GM23338 (cell line): ENCODE measurements around the gene MICAL2. TPM values are rescaled to one million over a fixed set of nuclear protein-coding genes. Genes with fewer than 3 reads are reported as not detected.

ENCODE experiments used
- ATAC-seq: fragments of 200-7000 bp; cut with Tn5 transposase; 3 replicates; pipeline ENCODE4 v1.9.1; 2020
- DNase-seq: peaks from one replicate; pipeline ENCODE4 v3.0.0-alpha.2; 2015; ENCODE audit warnings: low spot score
- H2AFZ ChIP-seq: fragments of 200-600 bp; sonication (generic); 2 replicates; pipeline ENCODE4 v1.8.0; 2016; ENCODE audit warnings: antibody characterized with exemption, mild to moderate bottlenecking, moderate library complexity
- H3F3A ChIP-seq: fragments of 200-600 bp; sonication (generic); replicated peaks from 2 replicates; pipeline ENCODE4 v1.8.0; 2017; ENCODE audit warnings: antibody characterized with exemption, mixed run types, low read depth
- H3K27ac ChIP-seq: fragments of 200-600 bp; sonication (generic); 2 replicates; pipeline ENCODE4 v1.6.1; 2016; ENCODE audit warnings: low read depth
- H3K27me3 ChIP-seq: fragments of 200-600 bp; sonication (generic); 2 replicates; pipeline ENCODE4 v1.8.0; 2016; ENCODE audit warnings: mild to moderate bottlenecking, mixed run types, moderate library complexity; ENCODE audit not compliant: insufficient read depth
- H3K36me3 ChIP-seq: fragments of 200-600 bp; sonication (generic); 2 replicates; pipeline ENCODE4 v1.8.0; 2016; ENCODE audit warnings: mild to moderate bottlenecking; ENCODE audit not compliant: insufficient read depth
- H3K4me1 ChIP-seq: fragments of 200-600 bp; sonication (generic); 2 replicates; pipeline ENCODE4 v1.8.0; 2016; ENCODE audit warnings: mild to moderate bottlenecking, moderate library complexity; ENCODE audit not compliant: insufficient read depth
- H3K4me2 ChIP-seq: fragments of 200-600 bp; sonication (generic); 2 replicates; pipeline ENCODE4 v1.7.1; 2017; ENCODE audit warnings: mixed run types
- H3K4me3 ChIP-seq: fragments of 200-600 bp; sonication (generic); 2 replicates; pipeline ENCODE4 v1.6.1; 2016; ENCODE audit warnings: mixed run types
- H3K79me2 ChIP-seq: fragments of 200-600 bp; sonication (generic); replicated peaks from 2 replicates; pipeline ENCODE4 v1.8.0; 2017; ENCODE audit warnings: mild to moderate bottlenecking; ENCODE audit not compliant: insufficient read depth
- H3K9me2 ChIP-seq: fragments of 200-600 bp; sonication (generic); 2 replicates; pipeline ENCODE4 v1.8.0; 2017; ENCODE audit not compliant: insufficient read depth
- H4K20me1 ChIP-seq: fragments of 200-600 bp; sonication (generic); replicated peaks from 2 replicates; pipeline ENCODE4 v1.8.0; 2017; ENCODE audit warnings: mild to moderate bottlenecking; ENCODE audit not compliant: insufficient read depth
- H3K27ac Mint-ChIP-seq: 2 replicates; pipeline ENCODE4 v1.8.0; 2020; ENCODE audit warnings: inconsistent platforms, mild to moderate bottlenecking, moderate library complexity, mixed read lengths
- H3K27me3 Mint-ChIP-seq: 3 replicates; pipeline ENCODE4 v1.8.0; 2022; ENCODE audit warnings: low read depth, mild to moderate bottlenecking, moderate library complexity, mixed read lengths, inconsistent platforms; ENCODE audit not compliant: insufficient read depth, poor library complexity
- H3K36me3 Mint-ChIP-seq: 3 replicates; pipeline ENCODE4 v1.8.0; 2021; ENCODE audit warnings: low read depth, mild to moderate bottlenecking, inconsistent platforms, moderate library complexity, mixed read lengths
- H3K4me1 Mint-ChIP-seq: 3 replicates; pipeline ENCODE4 v1.8.0; 2020; ENCODE audit warnings: mild to moderate bottlenecking, inconsistent platforms, mixed read lengths
- H3K4me3 Mint-ChIP-seq: 3 replicates; pipeline ENCODE4 v1.8.0; 2021; ENCODE audit warnings: moderate library complexity, mild to moderate bottlenecking, inconsistent platforms, mixed read lengths
- H3K9me3 Mint-ChIP-seq: 3 replicates; pipeline ENCODE4 v1.8.0; 2020; ENCODE audit warnings: moderate library complexity, mild to moderate bottlenecking, inconsistent platforms, mixed read lengths
- CREB1 ChIP-seq: fragments of 250-450 bp; sonication (Bioruptor Pico); IDR thresholded peaks from 2 replicates; pipeline ENCODE4 v1.5.0; 2020; ENCODE audit warnings: low read depth, mild to moderate bottlenecking, moderate library complexity
- EZH2 ChIP-seq: fragments of 200-600 bp; sonication (generic); IDR thresholded peaks from one replicate; pipeline ENCODE4 v1.8.0; 2017; ENCODE audit warnings: antibody characterized with exemption, mild to moderate bottlenecking, low read depth; ENCODE audit not compliant: unreplicated experiment
- EZH2phosphoT487 ChIP-seq: fragments of 200-600 bp; sonication (generic); IDR thresholded peaks from one replicate; pipeline ENCODE4 v1.8.1; 2018; ENCODE audit warnings: antibody characterized with exemption; ENCODE audit not compliant: unreplicated experiment
- JUNB ChIP-seq: IDR thresholded peaks from one replicate; pipeline ENCODE4 v1.6.1; 2016; ENCODE audit warnings: antibody characterized with exemption; ENCODE audit not compliant: unreplicated experiment
- NANOG ChIP-seq: IDR thresholded peaks from 2 replicates; pipeline ENCODE4 v1.6.1; 2016; ENCODE audit warnings: antibody characterized with exemption, borderline replicate concordance
- POLR2AphosphoS5 ChIP-seq: IDR thresholded peaks from 2 replicates; pipeline ENCODE4 v1.6.1; 2016; ENCODE audit warnings: antibody characterized with exemption, low read depth
- STAT1 ChIP-seq: IDR thresholded peaks from one replicate; pipeline ENCODE4 v1.6.1; 2016; ENCODE audit warnings: antibody characterized with exemption; ENCODE audit not compliant: unreplicated experiment
- ZNF114 ChIP-seq: fragments of 250-450 bp; sonication (Bioruptor Pico); IDR thresholded peaks from 2 replicates; pipeline ENCODE4 v1.5.0; 2020; ENCODE audit warnings: mild to moderate bottlenecking, moderate library complexity
- ZNF331 ChIP-seq: fragments of 250-450 bp; sonication (Bioruptor Pico); IDR thresholded peaks from 2 replicates; pipeline ENCODE4 v1.5.0; 2020; ENCODE audit warnings: low read depth, mild to moderate bottlenecking, moderate library complexity
- polyA plus RNA-seq: library from polyadenylated mRNA; unstranded; fragments of >200 nt; fragmentation: Nextera tagmentation; extraction: Ambion mirVana; gene quantifications from 2 replicates; pipeline ENCODE4 v1.2.1, GENCODE V29; 2016
- total RNA-seq: library from RNA; depleted of rRNA; stranded (reverse); fragments of >200 nt; shearing (Covaris generic); gene quantifications from 2 replicates; pipeline ENCODE4 v1.2.3, GENCODE V29; 2014
- TF ChIP-seq, protein P1 (sequence below): IDR thresholded peaks from 2 replicates; pipeline ENCODE4 v1.6.1; 2016; ENCODE audit warnings: antibody characterized with exemption
- TF ChIP-seq, protein P2 (sequence below), 2 experiments: fragments of 200-600 bp in 1 of 2; sonication (generic) in 1 of 2; conservative IDR thresholded peaks; 2 replicates each; pipeline versions ENCODE4 v1.5.1 to v1.6.1; 2016 to 2017; ENCODE audit warnings: antibody characterized with exemption in 2 of 2, low read depth in 2 of 2, mild to moderate bottlenecking in 2 of 2, moderate library complexity in 1 of 2
- TF ChIP-seq, protein P3 (sequence below): fragments of 250-450 bp; sonication (Bioruptor Pico); IDR thresholded peaks from 2 replicates; pipeline ENCODE4 v1.5.0; 2020; ENCODE audit warnings: mild to moderate bottlenecking, moderate library complexity

The MICAL2 gene
- total and polyA plus RNA-seq, 2 experiments from 2014 or later, result 0.66 to 1.4 TPM

DNA sequence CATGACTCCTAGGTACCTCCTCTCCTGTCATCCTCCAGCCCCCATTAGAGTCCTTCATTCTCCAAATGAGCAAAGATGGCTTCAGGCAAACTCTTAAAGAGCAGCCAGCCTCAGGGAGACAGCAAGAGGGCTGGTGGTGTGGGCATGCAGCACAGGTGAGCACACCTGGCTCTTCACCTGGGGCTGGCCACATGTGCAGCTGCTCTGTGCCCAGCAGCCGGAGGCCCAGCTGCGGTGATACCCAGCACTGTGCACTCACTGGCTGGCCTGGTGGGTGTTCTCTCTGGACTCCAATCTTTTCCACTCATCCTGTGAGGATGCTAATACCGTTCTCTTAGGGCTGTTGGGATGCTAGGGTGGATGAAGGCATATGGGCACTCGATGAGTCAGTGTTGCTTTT is 160.9 kb downstream of the MICAL2 start (continued):
- TF ChIP-seq, protein P1, sequence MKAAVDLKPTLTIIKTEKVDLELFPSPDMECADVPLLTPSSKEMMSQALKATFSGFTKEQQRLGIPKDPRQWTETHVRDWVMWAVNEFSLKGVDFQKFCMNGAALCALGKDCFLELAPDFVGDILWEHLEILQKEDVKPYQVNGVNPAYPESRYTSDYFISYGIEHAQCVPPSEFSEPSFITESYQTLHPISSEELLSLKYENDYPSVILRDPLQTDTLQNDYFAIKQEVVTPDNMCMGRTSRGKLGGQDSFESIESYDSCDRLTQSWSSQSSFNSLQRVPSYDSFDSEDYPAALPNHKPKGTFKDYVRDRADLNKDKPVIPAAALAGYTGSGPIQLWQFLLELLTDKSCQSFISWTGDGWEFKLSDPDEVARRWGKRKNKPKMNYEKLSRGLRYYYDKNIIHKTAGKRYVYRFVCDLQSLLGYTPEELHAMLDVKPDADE, result no peak
- TF ChIP-seq CREB1 (CRISPR knock-in tag), result no peak
- TF ChIP-seq EZH2phosphoT487, result no peak
- no peak for TF ChIP-seq POLR2AphosphoS5
- TF ChIP-seq EZH2, result no peak
- no peak for TF ChIP-seq ZNF114 (CRISPR knock-in tag)
- no peak for TF ChIP-seq NANOG
- TF ChIP-seq, protein P2, sequence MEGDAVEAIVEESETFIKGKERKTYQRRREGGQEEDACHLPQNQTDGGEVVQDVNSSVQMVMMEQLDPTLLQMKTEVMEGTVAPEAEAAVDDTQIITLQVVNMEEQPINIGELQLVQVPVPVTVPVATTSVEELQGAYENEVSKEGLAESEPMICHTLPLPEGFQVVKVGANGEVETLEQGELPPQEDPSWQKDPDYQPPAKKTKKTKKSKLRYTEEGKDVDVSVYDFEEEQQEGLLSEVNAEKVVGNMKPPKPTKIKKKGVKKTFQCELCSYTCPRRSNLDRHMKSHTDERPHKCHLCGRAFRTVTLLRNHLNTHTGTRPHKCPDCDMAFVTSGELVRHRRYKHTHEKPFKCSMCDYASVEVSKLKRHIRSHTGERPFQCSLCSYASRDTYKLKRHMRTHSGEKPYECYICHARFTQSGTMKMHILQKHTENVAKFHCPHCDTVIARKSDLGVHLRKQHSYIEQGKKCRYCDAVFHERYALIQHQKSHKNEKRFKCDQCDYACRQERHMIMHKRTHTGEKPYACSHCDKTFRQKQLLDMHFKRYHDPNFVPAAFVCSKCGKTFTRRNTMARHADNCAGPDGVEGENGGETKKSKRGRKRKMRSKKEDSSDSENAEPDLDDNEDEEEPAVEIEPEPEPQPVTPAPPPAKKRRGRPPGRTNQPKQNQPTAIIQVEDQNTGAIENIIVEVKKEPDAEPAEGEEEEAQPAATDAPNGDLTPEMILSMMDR (conservative IDR thresholded peaks at IDR 0.05; ENCODE audit: low read depth in 2 of 2), result no peak

DNA sequence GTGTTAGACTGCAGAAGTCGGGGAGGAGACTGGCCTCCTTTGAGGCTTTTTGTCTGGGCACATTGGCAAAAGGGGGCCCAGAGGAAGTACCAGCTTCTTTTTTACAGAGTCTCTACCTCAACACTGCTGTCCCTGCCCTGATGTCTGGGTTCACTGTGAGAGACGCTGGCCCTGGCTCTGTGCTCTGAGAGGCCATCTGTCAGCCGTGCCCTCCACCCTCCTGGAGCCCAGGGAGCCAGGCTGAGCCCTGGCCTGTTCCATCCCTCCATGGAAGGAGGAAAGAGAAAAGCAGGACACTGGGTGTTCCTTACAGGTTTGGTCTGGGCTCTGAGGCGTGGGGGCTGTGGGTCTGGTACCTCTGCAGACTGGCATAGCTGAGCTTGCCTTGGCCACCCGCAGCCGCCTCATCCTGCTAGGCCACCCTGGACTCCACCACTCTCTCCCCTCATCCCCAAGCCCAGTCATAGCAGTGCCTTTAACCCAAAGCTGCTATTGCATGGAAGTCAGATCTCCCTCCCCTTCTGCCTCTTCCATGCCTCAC is 161.5 kb downstream of the MICAL2 start:
- Mint-ChIP-seq H3K4me3 (no peak overlapping the region), H3K9me3 (no peaks in the 10 kb centered on the region), H3K27me3 (peaks cover 13% of the 10 kb centered on the region), H3K27ac (no peak overlapping the region), H3K36me3 (no peaks in the 10 kb centered on the region), H3K4me1 (peaks cover 2% of the 10 kb centered on the region; the same call in 1 of the 3 replicates)
- H4K20me1 ChIP-seq, result no peaks in the 10 kb centered on the region
- H3K27ac ChIP-seq, result no peak overlapping the region
- H3K27me3 ChIP-seq, result no peaks in the 10 kb centered on the region
- DNase-seq (no peak), ATAC-seq (no peak)
- H3K4me1 ChIP-seq, result no peaks in the 10 kb centered on the region
- 0 out of 2 replicates have a peak, but pooled peaks cover 3% of the 10 kb centered on the region for H3K9me2 ChIP-seq
- no peak overlapping the region for H2AFZ ChIP-seq
- no peak overlapping the region for H3K4me2 ChIP-seq
- TF ChIP-seq ZNF331 (no peak), EZH2 (no peak), JUNB (no peak), STAT1 (no peak), CREB1 (CRISPR knock-in tag) (no peak), POLR2AphosphoS5 (no peak), NANOG (no peak)
- TF ChIP-seq, protein P3, sequence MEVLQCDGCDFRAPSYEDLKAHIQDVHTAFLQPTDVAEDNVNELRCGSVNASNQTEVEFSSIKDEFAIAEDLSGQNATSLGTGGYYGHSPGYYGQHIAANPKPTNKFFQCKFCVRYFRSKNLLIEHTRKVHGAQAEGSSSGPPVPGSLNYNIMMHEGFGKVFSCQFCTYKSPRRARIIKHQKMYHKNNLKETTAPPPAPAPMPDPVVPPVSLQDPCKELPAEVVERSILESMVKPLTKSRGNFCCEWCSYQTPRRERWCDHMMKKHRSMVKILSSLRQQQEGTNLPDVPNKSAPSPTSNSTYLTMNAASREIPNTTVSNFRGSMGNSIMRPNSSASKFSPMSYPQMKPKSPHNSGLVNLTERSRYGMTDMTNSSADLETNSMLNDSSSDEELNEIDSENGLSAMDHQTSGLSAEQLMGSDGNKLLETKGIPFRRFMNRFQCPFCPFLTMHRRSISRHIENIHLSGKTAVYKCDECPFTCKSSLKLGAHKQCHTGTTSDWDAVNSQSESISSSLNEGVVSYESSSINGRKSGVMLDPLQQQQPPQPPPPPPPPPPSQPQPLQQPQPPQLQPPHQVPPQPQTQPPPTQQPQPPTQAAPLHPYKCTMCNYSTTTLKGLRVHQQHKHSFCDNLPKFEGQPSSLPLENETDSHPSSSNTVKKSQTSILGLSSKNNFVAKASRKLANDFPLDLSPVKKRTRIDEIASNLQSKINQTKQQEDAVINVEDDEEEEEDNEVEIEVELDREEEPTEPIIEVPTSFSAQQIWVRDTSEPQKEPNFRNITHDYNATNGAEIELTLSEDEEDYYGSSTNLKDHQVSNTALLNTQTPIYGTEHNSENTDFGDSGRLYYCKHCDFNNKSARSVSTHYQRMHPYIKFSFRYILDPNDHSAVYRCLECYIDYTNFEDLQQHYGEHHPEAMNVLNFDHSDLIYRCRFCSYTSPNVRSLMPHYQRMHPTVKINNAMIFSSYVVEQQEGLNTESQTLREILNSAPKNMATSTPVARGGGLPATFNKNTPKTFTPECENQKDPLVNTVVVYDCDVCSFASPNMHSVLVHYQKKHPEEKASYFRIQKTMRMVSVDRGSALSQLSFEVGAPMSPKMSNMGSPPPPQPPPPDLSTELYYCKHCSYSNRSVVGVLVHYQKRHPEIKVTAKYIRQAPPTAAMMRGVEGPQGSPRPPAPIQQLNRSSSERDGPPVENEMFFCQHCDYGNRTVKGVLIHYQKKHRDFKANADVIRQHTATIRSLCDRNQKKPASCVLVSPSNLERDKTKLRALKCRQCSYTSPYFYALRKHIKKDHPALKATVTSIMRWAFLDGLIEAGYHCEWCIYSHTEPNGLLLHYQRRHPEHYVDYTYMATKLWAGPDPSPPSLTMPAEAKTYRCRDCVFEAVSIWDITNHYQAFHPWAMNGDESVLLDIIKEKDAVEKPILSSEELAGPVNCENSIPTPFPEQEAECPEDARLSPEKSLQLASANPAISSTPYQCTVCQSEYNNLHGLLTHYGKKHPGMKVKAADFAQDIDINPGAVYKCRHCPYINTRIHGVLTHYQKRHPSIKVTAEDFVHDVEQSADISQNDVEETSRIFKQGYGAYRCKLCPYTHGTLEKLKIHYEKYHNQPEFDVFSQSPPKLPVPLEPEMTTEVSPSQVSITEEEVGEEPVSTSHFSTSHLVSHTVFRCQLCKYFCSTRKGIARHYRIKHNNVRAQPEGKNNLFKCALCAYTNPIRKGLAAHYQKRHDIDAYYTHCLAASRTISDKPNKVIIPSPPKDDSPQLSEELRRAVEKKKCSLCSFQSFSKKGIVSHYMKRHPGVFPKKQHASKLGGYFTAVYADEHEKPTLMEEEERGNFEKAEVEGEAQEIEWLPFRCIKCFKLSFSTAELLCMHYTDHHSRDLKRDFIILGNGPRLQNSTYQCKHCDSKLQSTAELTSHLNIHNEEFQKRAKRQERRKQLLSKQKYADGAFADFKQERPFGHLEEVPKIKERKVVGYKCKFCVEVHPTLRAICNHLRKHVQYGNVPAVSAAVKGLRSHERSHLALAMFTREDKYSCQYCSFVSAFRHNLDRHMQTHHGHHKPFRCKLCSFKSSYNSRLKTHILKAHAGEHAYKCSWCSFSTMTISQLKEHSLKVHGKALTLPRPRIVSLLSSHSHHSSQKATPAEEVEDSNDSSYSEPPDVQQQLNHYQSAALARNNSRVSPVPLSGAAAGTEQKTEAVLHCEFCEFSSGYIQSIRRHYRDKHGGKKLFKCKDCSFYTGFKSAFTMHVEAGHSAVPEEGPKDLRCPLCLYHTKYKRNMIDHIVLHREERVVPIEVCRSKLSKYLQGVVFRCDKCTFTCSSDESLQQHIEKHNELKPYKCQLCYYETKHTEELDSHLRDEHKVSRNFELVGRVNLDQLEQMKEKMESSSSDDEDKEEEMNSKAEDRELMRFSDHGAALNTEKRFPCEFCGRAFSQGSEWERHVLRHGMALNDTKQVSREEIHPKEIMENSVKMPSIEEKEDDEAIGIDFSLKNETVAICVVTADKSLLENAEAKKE, result no peak
- TF ChIP-seq, protein P1, result no peak
- TF ChIP-seq, protein P2 (conservative IDR thresholded peaks at IDR 0.05; ENCODE audit: low read depth in 2 of 2), result no peak
- H3K79me2 ChIP-seq, result no peaks in the 10 kb centered on the region
- no peaks in the 10 kb centered on the region for H3K36me3 ChIP-seq
- H3K4me3 ChIP-seq, result no peak overlapping the region
- H3F3A ChIP-seq, result no peaks in the 10 kb centered on the region
